ENCODE measurements around the gene SFMBT2.

- no peak for TF ChIP-seq CTCF (IDR thresholded peaks at IDR 0.05 in 2 of 3, conservative IDR thresholded peaks at IDR 0.05 in 1 of 3; ENCODE audit: control insufficient read depth in 2 of 3, extremely low read depth in 1 of 3, insufficient read depth in 1 of 3, low read depth in 3 of 3, low read length in 3 of 3)
- TF ChIP-seq POLR2A (IDR thresholded peaks at IDR 0.05; ENCODE audit: low read depth, low read length), result no peak
- TF ChIP-seq NRF1 (conservative IDR thresholded peaks at IDR 0.05; ENCODE audit: low read depth, low read length), result no peak
- TF ChIP-seq REST (IDR thresholded peaks at IDR 0.05; ENCODE audit: low read depth, low read length), result no peak
- no peak for TF ChIP-seq MAX (IDR thresholded peaks at IDR 0.05; ENCODE audit: low read depth, low read length)
Observed at GRCh38 chr10:7374795-7375194, 36.0 kb downstream of the SFMBT2 start.
